ENCODE measurements around the gene GPR152.

Gene GPR152

GRCh38 chr11:67418476-67419281 is 33.9 kb downstream of the GPR152 start:
- no peaks in the 10 kb centered on the region for H3K9me3 ChIP-seq (replicated peaks in 1 of 2; ENCODE audit: control insufficient read depth in 2 of 2, insufficient read depth in 1 of 2, low read depth in 1 of 2, low read length in 2 of 2)
- H3K14ac ChIP-seq (ENCODE audit: low read length), result no peak overlapping the region
- H3K27ac ChIP-seq (replicated peaks; ENCODE audit: low read length), result no peak overlapping the region
- H2BK12ac ChIP-seq (ENCODE audit: low read length), result no peak overlapping the region
- no peaks in the 10 kb centered on the region for H3K36me3 ChIP-seq (replicated peaks in 1 of 2; ENCODE audit: control insufficient read depth in 2 of 2, insufficient read depth in 2 of 2, low read length in 2 of 2)
- WGBS, 2 donors (ENCODE audit: extremely low coverage in 2 of 2, insufficient read length in 2 of 2, insufficient replicate concordance in 1 of 2), result no CpG with 5 or more reads among the region's 26 CpGs
- no peak overlapping the region for H4K8ac ChIP-seq (ENCODE audit: low read depth, low read length)
- peak overlapping the region; percentile 7 for H2AK5ac ChIP-seq (ENCODE audit: low read depth, low read length)
- peaks cover 0 to 27% (median 2%) of the 10 kb centered on the region in 3 experiments for H3K27me3 ChIP-seq (ENCODE audit: control insufficient read depth in 3 of 3, insufficient read depth in 3 of 3, low read depth in 1 of 3, low read length in 3 of 3)
- DNase-seq (ENCODE audit: low spot score), result no peak
- H2AFZ ChIP-seq (ENCODE audit: low read length), result no peak overlapping the region
- H3K4me1 ChIP-seq (ENCODE audit: control insufficient read depth in 2 of 2, insufficient read depth in 1 of 2, low read depth in 1 of 2, low read length in 2 of 2), result peaks cover 10 to 13% of the 10 kb centered on the region in 2 donors
- peak overlapping the region; percentile 32 for H3K9ac ChIP-seq (ENCODE audit: low read depth, low read length, poor library complexity)
- peaks cover 2% of the 10 kb centered on the region for H3K79me1 ChIP-seq (ENCODE audit: low read depth, low read length)
- peak overlapping the region; percentile 60 for H3K23ac ChIP-seq (ENCODE audit: low read depth, low read length, poor library complexity)
- H3K4me2 ChIP-seq (ENCODE audit: insufficient read depth, low read length, poor library complexity, severe bottlenecking), result no peak overlapping the region
- H3K18ac ChIP-seq (ENCODE audit: low read length), result peak overlapping the region; percentile 67
- peak overlapping the region; percentile 0 for H2BK5ac ChIP-seq (ENCODE audit: low read length)
- peak overlapping the region; percentile 74 for H2BK120ac ChIP-seq (ENCODE audit: low read depth, low read length)
- no peak overlapping the region for H3K4ac ChIP-seq (ENCODE audit: low read length)
- H3K4me3 ChIP-seq (ENCODE audit: low read length in 2 of 2), result no peak overlapping the region
- H4K91ac ChIP-seq (ENCODE audit: low read depth, low read length, poor library complexity), result no peak overlapping the region
- H2BK15ac ChIP-seq (ENCODE audit: low read length), result peak overlapping the region; percentile 56

DNA sequence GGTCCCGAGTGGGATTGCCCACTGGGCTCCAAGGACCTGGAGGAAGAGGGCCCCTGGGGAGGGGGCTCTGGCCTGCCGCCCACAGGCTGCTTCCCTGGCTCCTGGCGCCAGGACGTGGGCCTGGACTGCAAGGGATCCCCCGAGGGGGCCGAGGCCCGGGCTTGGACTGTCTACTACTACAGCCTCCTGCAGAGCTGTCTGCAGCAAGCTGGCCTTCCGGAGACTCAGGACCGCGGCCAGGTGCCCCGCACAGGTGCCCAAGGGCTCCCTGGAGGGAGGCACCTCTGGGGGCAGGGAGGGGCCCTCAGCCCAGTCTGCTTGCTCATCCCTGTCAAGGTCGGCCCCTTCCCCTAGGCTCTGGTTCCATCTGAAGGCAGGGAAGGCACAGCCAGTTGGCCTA is 35.1 kb downstream of the GPR152 start:
- H4K8ac ChIP-seq (ENCODE audit: low read depth, low read length), result no peak overlapping the region
- no peak overlapping the region for H2BK15ac ChIP-seq (ENCODE audit: low read length)
- H3K4ac ChIP-seq (ENCODE audit: low read length), result no peak overlapping the region
- H3K9me3 ChIP-seq (replicated peaks in 1 of 2; ENCODE audit: control insufficient read depth in 2 of 2, insufficient read depth in 1 of 2, low read depth in 1 of 2, low read length in 2 of 2), result no peaks in the 10 kb centered on the region
- peak overlapping the region; percentile 66 for H2BK5ac ChIP-seq (ENCODE audit: low read length)
- no peak overlapping the region for H3K14ac ChIP-seq (ENCODE audit: low read length)
- no peak overlapping the region for H4K91ac ChIP-seq (ENCODE audit: low read depth, low read length, poor library complexity)
- H3K27me3 ChIP-seq (ENCODE audit: control insufficient read depth in 3 of 3, insufficient read depth in 3 of 3, low read depth in 1 of 3, low read length in 3 of 3), result peaks cover 0 to 27% (median 2%) of the 10 kb centered on the region in 3 experiments
- H3K4me3 ChIP-seq (ENCODE audit: low read length in 2 of 2), result no peak overlapping the region
- peaks cover 10 to 13% of the 10 kb centered on the region in 2 donors for H3K4me1 ChIP-seq (ENCODE audit: control insufficient read depth in 2 of 2, insufficient read depth in 1 of 2, low read depth in 1 of 2, low read length in 2 of 2)
- no peak overlapping the region for H3K9ac ChIP-seq (ENCODE audit: low read depth, low read length, poor library complexity)
- H3K4me2 ChIP-seq (ENCODE audit: insufficient read depth, low read length, poor library complexity, severe bottlenecking), result no peak overlapping the region
- H3K36me3 ChIP-seq (replicated peaks in 1 of 2; ENCODE audit: control insufficient read depth in 2 of 2, insufficient read depth in 2 of 2, low read length in 2 of 2), result no peaks in the 10 kb centered on the region
- no peak overlapping the region for H3K18ac ChIP-seq (ENCODE audit: low read length)
- H3K79me1 ChIP-seq (ENCODE audit: low read depth, low read length), result peaks cover 2% of the 10 kb centered on the region
- no peak for DNase-seq (ENCODE audit: low spot score)
- H2BK120ac ChIP-seq (ENCODE audit: low read depth, low read length), result no peak overlapping the region
- H2AK5ac ChIP-seq (ENCODE audit: low read depth, low read length), result peak overlapping the region; percentile 95
- WGBS, 2 donors (ENCODE audit: extremely low coverage in 2 of 2, insufficient read length in 2 of 2, insufficient replicate concordance in 1 of 2), result no CpG with 5 or more reads among the region's 12 CpGs
- no peak overlapping the region for H2AFZ ChIP-seq (ENCODE audit: low read length)
- peak overlapping the region; percentile 84 for H2BK12ac ChIP-seq (ENCODE audit: low read length)
- H3K27ac ChIP-seq (replicated peaks; ENCODE audit: low read length), result no peak overlapping the region
- peak overlapping the region; percentile 65 for H3K23ac ChIP-seq (ENCODE audit: low read depth, low read length, poor library complexity)

DNA sequence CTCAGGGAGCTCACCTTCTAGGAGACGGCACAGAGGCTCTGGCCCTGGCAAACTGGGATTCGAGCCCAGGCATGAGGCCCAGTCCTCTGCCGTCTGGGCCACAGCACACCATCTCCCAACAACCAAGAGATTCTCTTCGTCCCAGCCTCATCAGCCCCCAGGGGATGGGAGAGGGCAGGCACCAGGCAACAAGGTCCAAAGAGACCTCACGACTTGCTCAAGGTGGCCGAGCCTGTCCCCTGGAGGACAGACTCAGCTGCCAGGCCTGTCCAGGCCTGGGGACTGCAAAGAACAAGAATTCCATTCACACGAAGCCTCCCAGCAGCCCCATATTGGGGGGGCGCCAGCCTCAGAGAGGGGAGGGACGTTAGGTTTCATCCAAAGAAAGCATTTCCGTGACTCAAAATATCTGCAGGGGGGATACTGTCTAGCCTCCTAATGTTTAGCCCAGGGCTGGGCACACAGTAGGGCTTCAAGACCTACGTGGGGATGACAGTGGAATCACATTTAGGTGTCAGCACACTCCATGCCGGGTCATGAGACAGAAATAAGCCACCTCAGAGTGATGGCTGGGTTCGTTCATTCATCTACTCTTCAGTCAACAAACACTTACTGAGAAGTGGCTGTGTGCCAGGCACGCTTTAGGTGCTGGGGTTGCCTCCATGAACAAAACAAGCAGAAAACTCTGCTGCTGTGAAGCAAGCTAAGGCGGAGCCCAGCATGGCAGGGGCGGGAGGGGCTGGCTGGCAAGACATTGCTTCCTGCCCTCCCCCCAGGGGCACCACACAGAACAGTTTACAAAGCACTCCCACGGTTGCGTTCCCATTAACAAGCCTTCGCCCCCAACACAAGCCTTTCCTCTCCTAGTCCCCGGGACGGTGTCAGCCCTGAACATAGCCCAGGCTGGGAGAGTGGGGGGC is 35.9 kb downstream of the GPR152 start:
- Histone ChIP-seq H3K18ac (ENCODE audit: low read length) (no peak overlapping the region), H3K9ac (ENCODE audit: low read depth, low read length, poor library complexity) (no peak overlapping the region), H2BK5ac (ENCODE audit: low read length) (peak overlapping the region; percentile 66), H2BK15ac (ENCODE audit: low read length) (no peak overlapping the region), H3K23ac (ENCODE audit: low read depth, low read length, poor library complexity) (peak overlapping the region; percentile 65), H3K79me1 (ENCODE audit: low read depth, low read length) (peaks cover 2% of the 10 kb centered on the region), H2BK120ac (ENCODE audit: low read depth, low read length) (no peak overlapping the region), H2AK5ac (ENCODE audit: low read depth, low read length) (peak overlapping the region; percentile 66), H4K91ac (ENCODE audit: low read depth, low read length, poor library complexity) (no peak overlapping the region), H3K4me3 (ENCODE audit: low read length in 2 of 2) (no peak overlapping the region), H3K14ac (ENCODE audit: low read length) (no peak overlapping the region), H3K4ac (ENCODE audit: low read length) (no peak overlapping the region), H4K8ac (ENCODE audit: low read depth, low read length) (no peak overlapping the region), H3K27me3 (ENCODE audit: control insufficient read depth in 3 of 3, insufficient read depth in 3 of 3, low read depth in 1 of 3, low read length in 3 of 3) (peaks cover 0 to 27% (median 2%) of the 10 kb centered on the region in 3 experiments), H3K4me2 (ENCODE audit: insufficient read depth, low read length, poor library complexity, severe bottlenecking) (no peak overlapping the region), H3K4me1 (ENCODE audit: control insufficient read depth in 2 of 2, insufficient read depth in 1 of 2, low read depth in 1 of 2, low read length in 2 of 2) (peaks cover 10 to 16% of the 10 kb centered on the region in 2 donors), H2AFZ (ENCODE audit: low read length) (no peak overlapping the region), H3K27ac (replicated peaks; ENCODE audit: low read length) (no peak overlapping the region), H3K9me3 (replicated peaks in 1 of 2; ENCODE audit: control insufficient read depth in 2 of 2, insufficient read depth in 1 of 2, low read depth in 1 of 2, low read length in 2 of 2) (no peaks in the 10 kb centered on the region), H2BK12ac (ENCODE audit: low read length) (peak overlapping the region; percentile 73), H3K36me3 (replicated peaks in 1 of 2; ENCODE audit: control insufficient read depth in 2 of 2, insufficient read depth in 2 of 2, low read length in 2 of 2) (no peaks in the 10 kb centered on the region)
- DNase-seq (ENCODE audit: low spot score), result no peak
- WGBS, 2 donors (ENCODE audit: extremely low coverage in 2 of 2, insufficient read length in 2 of 2, insufficient replicate concordance in 1 of 2), result no CpG with 5 or more reads among the region's 21 CpGs
